ENCODE measurements around the gene DERA. TPM values are rescaled to one million over a fixed set of nuclear protein-coding genes. Genes with fewer than 3 reads are reported as not detected.
A peak's percentile ranks its signal among the peaks of the same experiment; 100 is the strongest.
"Not testable (repeated sequence)": the region's sequence is repeated elsewhere in the genome, so short reads cannot be mapped to it uniquely, and the experiment has no call there.

The DERA gene
- polyA plus RNA-seq (2013, experiment 1 of 2; ENCODE audit: insufficient read length) = 30.1 TPM
- 26.9 TPM for polyA plus RNA-seq (2013, experiment 2 of 2; ENCODE audit: insufficient read length)

DNA sequence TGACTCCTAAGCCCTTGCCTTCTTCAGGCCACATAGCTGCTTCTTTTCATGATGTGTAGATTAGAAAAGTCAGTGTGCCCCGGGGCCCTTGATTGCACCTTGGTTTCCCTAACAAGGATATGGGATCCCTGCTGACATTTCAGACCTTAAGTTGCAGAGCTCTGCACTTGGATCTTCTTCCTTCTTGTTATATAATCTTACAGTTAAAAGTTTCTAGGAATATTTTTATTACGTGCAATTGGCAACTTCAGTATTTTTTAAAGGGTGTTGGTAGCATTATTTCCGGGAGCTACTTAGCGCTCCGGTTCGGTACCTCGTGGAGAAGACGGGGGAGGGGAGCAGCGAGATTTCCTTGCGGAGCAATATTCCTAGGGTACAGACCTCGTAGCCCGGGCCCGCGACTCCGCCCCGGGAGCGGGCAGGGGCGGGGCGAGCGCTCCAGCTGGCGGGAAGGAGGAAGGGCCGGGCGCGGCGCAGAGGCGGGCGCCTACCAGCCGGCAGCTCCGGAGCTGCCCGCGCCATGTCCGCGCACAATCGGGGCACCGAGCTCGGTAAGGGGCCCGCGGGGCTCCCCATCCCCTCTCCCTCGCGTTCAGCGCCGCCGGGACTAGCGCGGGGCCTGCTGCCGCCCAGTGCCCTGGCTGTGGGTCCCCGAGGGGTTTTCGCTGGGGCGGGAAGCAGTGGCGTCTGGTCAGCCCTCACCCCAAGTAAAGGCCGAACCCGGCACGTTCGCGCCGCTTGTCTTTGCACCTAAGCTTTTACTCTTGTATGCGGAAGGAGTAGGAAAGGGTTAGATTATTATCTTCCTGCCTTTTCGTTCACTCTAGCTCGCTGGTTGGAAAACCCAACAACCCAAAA is at the start of gene DERA:
Gene DERA (plus strand): TSS at position 469 of the 858 bp plus-strand sequence. CDS start 52 bp downstream, at position 521.
- peak; percentile 77 for DNase-seq

DNA sequence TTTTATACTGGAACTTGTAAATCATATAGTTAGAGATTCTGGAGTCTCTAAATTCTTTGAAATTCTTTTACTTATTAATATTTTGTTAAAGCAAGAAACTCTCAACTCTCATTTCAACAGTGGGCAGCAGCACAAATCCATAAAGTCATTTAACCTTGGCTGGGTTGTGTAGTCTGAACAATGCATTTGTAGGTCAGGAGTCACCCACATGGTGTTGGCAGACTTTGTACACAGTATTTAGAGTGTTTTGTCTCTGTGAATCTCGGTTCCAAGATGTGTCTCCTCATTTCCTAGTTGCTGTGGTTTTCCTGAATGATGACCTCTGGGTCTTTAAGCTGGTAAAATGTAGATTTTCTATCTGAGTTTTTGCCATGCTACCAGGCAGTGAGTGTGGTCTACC is 49.7 kb upstream of the DERA start:
- no peak for DNase-seq

DNA sequence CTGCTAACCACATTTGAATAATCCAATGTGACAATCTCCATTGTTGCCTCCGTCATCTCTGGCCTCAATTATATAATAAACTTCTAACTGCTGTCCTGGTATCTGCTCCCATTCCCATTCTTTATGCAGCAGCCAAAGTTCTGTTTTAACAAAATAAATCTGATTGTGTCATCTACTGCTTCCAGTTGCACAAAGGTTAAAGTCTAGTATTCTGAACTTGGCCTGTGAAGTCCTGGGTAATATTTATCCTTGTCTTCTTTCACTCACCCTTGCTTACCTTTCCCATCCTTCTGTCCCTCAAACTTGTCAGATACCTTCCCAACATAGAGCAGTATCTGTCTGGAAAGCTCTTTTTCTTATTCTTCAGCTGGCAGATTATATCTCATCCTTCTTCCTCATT is 48.3 kb upstream of the DERA start:
- no peak for DNase-seq

DNA sequence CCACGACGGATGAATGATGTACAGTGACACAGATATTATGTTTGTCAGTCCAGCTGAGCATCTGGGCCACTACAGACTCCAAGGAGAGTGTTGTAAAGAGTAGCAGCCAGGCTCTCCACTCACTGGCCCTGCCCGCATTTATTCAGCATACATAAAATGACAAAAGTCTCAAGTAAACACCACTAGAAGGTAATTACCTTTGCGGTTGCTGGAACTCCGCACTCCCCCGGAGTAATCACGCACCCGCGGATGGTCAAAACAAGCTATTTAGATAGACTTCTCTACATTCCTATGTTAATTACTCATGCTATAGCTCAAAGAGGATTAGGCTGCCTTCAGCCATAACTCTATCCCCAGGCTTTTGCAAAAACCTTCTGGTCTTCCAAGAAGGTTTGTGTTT is 47.8 kb upstream of the DERA start:
- no peak for DNase-seq

DNA sequence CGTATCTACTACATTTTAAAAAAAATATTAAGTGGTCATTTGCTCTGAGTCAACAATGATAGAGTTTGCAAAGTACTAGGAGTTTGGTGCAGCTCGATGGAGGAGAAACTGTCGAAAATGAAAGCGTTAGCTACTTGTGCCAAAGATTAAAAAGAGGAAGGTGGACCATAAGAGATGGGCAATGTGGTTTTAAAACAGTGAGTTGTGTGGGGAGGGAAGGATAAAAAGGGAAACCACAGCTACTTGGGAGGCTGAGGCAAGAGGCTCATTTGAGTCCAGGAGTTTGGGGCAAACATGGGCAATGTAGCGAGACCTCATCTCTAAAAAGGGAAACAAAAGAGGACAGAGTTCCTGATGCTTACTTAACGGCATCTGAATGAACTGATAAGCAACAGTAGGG is 47.1 kb upstream of the DERA start:
- DNase-seq = no peak

DNA sequence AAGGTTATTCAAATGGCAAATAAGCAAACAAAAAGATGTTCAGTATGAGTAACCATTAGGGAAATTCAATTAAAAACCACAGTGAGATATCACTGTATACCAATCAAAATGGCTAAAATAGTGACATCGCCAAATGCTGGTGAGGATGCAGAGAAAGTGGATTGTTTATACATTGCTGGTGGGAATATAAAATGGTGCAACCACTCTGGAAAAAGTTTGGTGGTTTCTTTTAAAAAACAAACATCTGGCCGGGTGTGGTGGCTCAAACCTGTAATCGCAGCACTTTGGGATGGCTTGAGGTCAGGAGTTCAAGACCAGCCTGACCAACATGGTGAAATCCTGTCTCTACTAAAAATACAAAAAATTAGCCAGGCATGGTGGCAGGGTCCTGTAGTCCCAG is 42.9 kb upstream of the DERA start:
- no peak for DNase-seq

DNA sequence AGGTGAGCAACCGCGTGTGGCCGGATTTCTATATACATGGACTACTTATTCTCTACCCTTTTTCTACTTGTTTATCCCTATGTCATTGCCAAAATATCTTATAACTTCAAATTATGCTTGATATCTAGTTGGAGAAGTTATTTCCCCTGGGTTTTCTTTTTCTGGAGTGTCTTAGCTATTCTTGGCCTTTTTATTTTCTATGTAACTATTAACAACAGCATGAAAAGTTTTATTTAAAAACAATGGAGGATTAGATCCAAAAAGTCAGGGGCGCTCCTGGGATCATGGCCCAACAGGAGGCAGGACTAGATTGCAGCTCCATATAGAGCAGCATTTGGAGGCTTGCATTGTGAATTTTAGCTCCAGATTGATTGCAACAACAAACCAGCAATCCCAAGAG is 37.6 kb upstream of the DERA start:
- DNase-seq = no peak

DNA sequence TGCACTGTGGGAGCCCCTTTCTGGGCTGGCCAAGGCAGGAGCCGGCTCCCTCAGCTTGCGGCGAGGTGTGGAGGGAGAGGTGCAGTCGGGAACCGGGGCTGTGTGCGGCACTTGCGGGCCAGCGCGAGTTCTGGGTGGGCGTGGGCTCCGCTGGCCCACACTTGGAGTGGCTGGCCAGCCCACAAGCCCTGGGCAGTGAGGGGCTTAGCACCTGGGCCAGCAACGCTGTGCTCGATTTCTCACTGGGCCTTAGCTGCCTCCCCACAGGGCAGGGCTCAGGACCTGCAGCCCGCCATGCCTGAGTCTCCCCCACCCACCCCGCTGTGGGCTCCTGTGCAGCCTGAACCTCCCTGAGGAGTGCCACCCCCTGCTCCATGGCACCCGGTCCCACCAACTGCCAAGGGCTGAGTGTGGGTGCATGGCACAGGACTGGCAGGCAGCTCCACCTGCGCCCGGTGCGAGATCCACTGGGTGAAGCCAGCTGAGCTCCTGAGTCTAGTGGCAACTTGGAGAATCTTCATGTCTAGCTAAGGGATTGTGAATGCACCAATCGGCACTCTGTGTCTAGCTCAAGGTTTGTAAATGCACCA is 36.5 kb upstream of the DERA start:
- not testable (repeated sequence) for DNase-seq

DNA sequence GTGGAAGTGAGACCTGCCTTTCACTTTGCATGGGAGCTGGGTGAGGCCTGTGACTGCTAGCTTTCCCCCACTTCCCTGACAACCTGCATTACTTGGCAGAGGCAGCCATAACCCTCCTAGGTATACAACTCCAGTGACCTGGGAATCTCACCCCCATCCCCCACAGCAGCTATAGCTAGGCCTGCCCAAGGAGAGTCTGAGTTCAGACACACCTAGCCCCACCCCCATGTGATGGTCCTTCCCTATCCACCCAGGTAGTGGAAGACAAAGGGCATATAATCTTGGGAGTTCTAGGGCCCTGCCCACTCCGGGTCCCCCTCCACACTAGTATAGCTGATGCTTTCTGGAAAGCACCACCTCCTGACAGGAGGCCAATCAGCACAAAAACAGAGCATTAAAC is 35.3 kb upstream of the DERA start:
- no peak for DNase-seq

DNA sequence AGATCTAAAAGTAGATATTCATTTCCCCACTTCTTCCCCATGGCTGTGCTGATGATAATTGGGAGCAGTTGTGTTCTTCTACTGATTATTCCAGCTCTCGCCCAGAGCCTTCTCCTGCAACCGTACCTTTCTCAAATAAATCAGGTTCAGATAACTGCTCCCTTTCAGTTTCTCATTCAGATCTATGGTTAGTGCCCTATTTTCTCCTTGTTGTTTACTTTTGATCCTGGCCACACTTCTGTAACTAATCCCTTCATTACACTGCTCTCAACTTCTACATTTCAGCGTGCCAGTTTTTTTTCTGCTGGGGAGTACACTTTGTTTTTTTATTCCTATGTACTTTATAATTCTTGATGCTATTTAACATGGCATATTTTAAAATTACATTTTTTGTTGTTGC is 31.7 kb upstream of the DERA start:
- DNase-seq = no peak

DNA sequence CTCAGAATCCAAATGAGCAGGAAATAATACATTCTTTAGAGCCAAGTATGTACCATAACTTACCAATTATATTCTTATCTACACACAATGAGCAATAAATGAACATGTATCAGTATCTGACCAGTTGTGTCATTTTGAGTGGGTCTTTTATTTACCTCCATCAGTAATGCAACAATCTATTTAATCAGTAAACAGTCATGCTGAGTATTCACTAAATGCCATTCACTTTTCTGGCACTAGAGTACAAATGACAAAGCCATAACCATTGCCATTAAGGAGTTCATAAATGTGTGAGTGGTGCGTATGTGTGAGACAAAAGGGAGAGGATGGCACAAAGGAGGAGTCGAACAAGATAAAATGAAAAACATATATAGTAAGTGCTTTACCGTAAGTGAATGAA is 30.4 kb upstream of the DERA start:
- DNase-seq = no peak

DNA sequence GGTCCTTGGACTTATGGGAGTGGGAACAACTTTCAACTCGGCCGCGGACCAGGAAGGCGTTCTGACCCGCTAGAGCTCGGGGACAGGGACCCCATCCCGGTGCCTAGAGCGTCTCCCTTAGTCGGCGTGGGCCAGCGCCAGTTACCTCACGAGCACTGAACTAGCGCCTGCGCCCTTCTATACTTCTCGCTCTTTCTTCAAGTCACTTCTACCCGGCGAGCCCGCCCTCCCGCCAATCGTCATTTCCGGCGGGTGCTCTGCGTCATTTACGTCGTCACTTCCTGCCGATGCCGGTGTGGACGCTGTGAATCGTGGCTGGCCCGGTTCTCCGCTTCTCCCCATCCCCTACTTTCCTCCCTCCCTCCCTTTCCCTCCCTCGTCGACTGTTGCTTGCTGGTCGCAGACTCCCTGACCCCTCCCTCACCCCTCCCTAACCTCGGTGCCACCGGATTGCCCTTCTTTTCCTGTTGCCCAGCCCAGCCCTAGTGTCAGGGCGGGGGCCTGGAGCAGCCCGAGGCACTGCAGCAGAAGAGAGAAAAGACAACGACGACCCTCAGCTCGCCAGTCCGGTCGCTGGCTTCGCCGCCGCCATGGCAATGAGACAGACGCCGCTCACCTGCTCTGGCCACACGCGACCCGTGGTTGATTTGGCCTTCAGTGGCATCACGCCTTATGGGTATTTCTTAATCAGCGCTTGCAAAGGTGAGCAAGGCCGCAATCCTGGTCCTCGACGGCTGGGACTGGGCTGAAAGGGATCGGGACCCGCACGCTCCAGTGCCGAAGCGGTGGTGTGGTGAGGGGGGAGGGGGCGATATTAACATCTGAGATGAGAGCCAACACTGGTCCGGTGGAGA is 28.8 kb upstream of the DERA start, which contains the start of gene STRAP:
Gene STRAP (plus strand): TSS at position 270 of the 854 bp plus-strand sequence. CDS start 321 bp downstream, at position 591.
- peak; percentile 97 for DNase-seq

DNA sequence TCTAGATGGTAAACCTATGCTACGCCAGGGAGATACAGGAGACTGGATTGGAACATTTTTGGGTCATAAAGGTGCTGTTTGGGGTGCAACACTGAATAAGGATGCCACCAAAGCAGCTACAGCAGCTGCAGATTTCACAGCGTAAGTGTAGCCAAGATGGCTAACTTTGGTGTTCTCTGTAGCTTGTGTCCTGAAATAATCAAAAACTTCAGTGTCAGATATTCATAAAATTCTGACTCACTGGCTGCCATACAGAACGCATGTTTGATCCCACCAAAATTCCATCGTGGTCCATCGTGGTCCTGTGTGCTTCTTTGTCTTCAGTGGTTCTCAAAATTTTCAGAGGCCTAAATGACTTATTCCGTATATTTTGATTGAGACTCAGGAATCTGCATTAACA is 27.6 kb upstream of the DERA start:
- DNase-seq = peak; percentile 10

DNA sequence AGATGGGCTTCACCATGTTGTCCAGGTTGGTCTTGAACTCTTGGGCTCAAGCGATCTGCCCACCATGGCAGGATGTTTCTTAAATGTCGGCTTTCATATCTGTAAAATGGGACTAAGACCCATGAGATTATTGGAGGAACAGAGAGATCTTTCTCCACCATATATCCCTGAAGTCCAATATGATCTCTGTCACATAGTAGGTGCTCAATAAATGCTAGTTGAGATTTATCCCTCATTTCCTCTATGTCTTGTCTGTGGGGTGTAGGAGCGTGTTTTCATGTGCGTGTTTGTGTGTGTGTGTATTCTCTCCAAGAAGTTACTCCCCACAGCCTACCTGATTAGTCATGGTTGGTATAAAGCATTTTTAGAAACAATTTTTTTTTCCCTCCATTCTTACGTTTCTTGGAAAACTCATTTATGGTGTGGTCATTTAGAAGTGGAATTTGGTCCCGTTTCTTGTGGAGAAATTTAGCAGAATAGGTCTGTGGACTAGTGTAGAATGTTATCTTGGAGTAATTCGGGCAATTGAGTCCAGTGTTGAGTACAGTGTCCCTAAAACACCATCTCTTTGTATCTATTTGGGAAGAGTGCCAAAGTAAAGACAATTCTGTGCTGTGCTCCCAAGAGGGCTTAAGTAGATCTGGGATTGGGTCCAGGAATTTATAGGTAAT is 24.6 kb upstream of the DERA start:
- no peak for DNase-seq

DNA sequence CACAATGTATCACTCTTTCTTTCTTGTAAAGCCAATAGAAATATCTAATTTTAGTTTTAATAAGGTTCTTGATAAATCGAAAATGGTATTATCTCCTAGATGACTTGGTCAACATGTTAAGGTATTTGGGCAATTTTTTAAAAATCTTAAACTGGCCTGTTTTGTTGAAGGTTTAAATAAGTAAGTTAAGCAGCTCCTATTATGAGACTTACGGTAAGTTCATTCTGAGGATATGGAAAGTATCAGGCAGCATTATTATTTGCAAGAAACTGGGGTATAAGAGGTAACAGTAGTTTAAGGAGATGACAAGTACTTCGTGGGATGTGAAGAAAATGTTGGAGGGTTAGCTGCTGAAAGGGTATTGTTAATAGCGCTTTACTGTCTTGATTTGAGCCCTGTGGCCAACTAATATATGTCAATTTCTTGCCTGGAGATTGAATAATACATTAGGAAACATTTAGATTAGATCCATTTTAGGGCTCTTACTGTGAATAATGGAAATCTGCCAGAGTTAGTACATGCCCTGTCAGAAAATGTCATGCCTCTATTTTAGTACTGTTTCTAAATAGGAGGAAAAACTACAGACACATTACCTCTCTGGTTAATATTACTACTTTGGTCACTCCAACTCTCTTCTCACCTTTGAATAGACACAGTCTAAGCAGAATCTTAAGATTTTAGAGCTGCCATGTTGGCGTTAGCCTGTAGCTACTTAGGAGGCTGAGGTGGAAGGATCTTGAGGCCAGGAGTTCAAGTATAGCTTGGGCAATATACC is 23.9 kb upstream of the DERA start:
- DNase-seq = no peak

DNA sequence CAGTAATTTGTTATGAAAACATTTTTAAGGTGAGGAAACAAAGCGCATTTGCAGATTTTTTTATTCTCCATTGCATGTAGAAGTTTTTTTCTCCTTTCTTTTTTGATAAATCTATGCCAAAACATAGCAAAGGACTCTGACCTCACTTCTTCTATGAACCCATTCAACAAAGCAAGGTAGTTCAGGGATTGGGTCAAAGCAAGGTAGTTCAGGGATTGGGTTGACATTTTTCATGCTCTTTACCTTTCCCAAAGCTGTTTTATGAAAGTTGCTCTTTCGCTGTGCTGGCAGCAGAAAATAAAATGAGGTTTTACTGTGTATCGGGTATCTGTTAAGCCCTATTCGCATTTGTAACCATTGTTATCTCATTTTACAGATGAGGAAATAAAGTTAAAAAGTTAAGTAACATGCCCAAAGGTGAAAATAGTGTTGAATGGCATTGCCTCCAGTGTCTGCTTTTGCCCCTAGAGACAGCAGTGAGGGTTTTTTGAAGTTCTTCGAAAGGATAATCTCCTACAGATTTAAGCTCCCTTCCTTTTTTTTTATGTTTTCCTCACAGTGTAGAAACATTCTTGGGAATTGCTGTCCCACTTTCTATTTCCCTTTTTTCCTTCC is 18.4 kb upstream of the DERA start:
- no peak for DNase-seq

DNA sequence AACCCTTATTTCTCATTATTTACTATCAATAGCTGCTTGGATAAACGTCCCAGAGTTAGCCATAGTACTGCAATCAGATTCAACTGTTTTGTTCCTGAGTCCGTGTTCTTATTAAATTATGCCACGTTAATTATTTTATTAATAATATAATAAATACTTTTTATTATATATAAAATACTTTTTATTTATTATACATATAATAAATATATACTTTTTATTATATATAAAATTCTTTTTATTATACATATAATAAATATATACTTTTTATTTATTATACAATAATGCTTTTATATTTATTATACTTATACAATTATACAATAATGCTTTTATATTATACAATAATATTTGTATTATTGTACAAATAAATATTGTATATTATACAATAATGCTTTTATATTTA is 17.9 kb upstream of the DERA start:
- DNase-seq = no peak

DNA sequence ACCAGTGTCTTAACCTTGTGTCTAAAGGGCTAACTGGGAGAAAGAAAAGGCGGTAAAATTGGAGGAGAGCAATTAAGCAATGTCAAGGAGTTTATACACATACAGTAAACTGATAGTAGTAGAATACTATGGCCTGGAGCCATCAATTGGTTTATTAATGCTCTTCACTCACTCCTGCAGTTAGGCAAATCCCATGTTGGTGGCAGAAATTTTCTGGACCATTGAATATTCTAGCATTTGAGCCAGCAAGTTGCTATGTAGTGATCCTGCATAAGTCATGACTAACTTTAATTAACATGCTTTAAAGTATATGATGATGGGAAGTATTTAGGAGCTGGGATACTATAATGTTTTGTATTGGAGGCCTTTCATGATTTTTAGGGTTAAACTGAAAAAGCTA is 14.3 kb upstream of the DERA start:
- DNase-seq = no peak

DNA sequence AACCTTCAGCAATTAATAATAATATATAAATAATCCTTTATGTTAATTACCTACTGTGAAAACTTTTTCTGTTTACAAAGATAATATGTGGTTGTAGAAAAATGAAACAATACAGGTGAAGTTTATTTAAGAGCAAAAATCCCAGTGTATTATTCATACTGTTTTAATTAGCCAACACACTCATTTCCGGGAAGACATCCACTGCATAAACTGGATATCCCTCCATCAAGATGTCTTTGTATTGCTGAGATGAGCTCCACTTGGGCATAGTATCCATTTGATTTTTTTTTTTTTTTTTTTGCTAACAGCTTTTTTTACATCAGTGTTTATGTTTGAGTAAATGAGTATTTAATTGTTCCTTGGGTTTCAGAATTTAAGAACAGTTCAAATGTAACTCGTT is 13.7 kb upstream of the DERA start:
- peak; percentile 19 for DNase-seq

DNA sequence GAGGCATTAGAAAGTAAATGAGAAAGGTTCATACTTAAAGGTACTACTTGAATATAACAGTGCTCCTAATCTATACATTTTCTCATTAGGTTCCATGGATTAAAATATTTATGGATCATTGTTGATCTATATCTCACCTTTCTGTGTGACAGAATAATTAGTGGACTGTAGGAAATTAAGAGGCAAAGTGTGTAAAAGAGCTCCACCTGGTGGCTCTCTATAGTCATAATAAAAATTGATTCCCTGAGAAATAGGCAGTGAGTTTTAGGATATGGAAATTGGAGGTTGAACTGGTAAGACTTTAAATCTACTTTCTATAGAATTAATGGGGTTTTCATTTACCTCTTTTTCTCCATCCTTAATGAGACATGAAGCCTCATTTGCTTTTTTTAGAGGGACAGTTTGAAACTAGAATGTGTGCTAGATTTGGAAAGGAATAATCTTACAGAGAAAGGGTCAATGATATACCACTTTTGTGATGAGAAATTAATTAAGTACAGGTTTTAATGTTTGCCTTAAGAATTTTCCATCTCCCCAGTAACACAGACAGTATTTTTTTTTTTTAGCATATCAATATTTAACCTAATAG is 11.8 kb upstream of the DERA start:
- DNase-seq = peak; percentile 17
